GM19023 (cell line): Measurements from ENCODE around the gene FLT3.
"Not testable (repeated sequence)": the region's sequence is repeated elsewhere in the genome, so short reads cannot be mapped to it uniquely, and the experiment has no call there.

Source experiments
- ATAC-seq: cut with Tn5 transposase; IDR thresholded peaks from one replicate; pipeline ENCODE4 v1.9.1; 2021; ENCODE audit warnings: mild to moderate bottlenecking, moderate library complexity; ENCODE audit not compliant: unreplicated experiment

Gene FLT3

GRCh38 chr13:28005016-28005415, 95.4 kb downstream of the FLT3 start:
- not testable (repeated sequence) for ATAC-seq

- no peak for ATAC-seq
These were observed 97.3 kb downstream of the FLT3 start for GRCh38 chr13:28002886-28003698.

- ATAC-seq, result no peak
These were observed 98.4 kb downstream of the FLT3 start for GRCh38 chr13:28001837-28002473.

GRCh38 chr13:28001049-28001448, 99.3 kb downstream of the FLT3 start:
- ATAC-seq, result no peak

GRCh38 chr13:28000567-28000966, 99.8 kb downstream of the FLT3 start:
- no peak for ATAC-seq

- ATAC-seq, result no peak
These were observed 102.4 kb downstream of the FLT3 start for GRCh38 chr13:27997904-27998522.

GRCh38 chr13:27991881-27992280, 108.5 kb downstream of the FLT3 start:
- no peak for ATAC-seq

GRCh38 chr13:27988520-27988919, 111.9 kb downstream of the FLT3 start, which contains the start of gene URAD:
TSS of gene URAD (minus strand) at chr13:27988693. CDS start at chr13:27988637, 56 bp downstream.
- no peak for ATAC-seq

GRCh38 chr13:27985600-27985999, 114.8 kb downstream of the FLT3 start:
- no peak for ATAC-seq

GRCh38 chr13:27982361-27982760, 118.0 kb downstream of the FLT3 start:
- ATAC-seq, result no peak

- no peak for ATAC-seq
These were observed 119.2 kb downstream of the FLT3 start for GRCh38 chr13:27981006-27981708.

GRCh38 chr13:27980280-27980998, 119.9 kb downstream of the FLT3 start:
- peak; percentile 41 for ATAC-seq

GRCh38 chr13:27979765-27980279, 120.6 kb downstream of the FLT3 start:
- no peak for ATAC-seq

GRCh38 chr13:27979001-27979643, 121.3 kb downstream of the FLT3 start:
- no peak for ATAC-seq

GRCh38 chr13:27978301-27978968, 121.9 kb downstream of the FLT3 start:
- no peak for ATAC-seq

- ATAC-seq, result no peak
These were observed 122.7 kb downstream of the FLT3 start for GRCh38 chr13:27977476-27978300.

GRCh38 chr13:27976362-27977091, 123.8 kb downstream of the FLT3 start:
- no peak for ATAC-seq
